Fibroblast of gingiva (primary cell): Measurements from ENCODE around the gene RBMS3.
"Not testable (repeated sequence)": the region's sequence is repeated elsewhere in the genome, so short reads cannot be mapped to it uniquely, and the experiment has no call there.

ENCODE experiments used
- DNase-seq: peaks from one replicate; pipeline ENCODE4 v3.0.0-alpha.2; 2011; ENCODE audit warnings: low read depth

Gene RBMS3

DNA sequence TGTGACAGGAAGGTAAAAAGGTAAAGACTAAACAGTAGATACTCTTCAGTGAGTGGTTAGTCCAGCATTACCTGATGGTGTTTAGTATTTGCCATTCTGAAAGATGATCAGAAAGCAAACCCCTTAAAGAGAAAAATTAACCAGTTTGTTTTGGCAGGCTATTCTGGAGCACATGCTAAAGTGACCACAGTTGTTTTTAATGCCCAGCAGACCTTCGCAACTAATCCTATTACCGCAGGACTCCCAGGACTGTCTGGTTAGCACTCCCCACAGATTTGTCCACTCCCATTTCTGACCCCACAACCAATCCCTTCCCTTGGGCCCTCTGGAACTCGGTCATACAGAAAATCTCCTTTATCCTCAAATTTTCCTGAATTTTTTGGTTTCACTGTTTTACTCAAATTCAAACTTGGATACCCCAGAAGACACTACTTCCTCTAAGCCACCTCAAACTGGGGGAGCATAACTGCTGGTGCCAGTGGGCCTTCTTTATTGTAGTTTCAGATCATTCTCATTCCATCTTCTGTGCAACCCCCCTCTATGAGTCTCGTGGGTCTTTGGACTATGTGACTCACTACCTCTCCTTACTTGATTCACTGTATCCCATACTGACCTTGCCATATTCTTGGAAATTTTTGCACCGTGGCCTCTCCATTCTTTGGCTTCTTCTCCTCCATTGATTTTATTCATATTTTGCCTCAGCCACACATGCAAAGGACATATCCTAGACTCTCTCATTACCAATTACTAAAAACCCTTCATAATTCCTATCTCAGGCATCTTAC is 104.4 kb downstream of the RBMS3 start:
- DNase-seq = peak; percentile 45

DNA sequence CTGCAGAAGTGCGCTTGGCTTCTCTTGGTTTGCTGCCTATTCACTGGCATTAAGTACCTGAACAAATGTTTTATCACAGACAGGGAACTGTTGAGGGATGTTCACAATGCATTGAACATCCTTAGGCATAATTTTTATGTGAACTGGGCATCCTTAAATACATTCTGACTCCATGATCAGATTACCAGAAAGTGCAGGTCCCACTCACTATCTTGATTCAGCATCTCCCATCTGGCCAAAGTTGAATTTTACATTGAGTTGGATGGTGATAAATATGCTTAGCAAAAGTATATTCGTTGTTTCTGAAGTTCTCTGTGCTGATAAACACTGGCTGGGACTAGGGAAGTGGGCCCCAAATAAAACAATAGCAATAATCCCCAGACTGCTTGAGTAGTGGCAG is 108.5 kb downstream of the RBMS3 start:
- no peak for DNase-seq

DNA sequence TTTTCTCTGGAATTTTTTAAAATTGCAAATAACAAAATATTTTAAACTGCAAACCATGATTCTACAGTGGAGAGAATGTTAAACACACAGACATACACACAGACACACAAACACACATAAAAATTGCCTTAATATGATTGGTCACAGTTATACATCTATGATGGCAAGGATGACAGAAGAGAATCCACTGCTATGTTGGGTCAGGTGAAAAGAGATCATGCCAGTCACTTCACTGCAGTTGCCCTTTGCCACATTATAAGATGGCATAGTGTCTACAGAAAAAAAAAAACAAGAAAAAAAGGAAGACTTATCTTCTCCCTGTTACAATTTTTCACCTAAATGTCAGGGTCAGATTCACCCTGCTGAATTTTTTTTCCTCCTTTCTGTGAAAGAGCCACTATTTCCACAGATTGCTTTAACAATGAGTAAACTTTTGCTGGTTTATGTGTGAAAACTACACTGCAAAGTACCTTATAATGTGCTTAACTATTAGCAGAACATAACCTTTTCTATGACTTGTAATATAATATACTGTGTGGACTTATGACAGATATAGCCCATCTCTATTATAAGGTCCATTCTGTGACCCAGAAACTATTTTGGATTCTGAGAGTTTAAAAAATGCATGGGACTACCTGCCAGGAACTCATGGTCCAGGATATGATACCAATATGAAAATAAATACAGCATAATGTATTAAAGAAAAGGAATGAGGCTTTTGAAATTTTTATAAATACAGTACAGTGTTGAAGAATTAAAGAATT is 111.9 kb downstream of the RBMS3 start:
- DNase-seq = no peak

DNA sequence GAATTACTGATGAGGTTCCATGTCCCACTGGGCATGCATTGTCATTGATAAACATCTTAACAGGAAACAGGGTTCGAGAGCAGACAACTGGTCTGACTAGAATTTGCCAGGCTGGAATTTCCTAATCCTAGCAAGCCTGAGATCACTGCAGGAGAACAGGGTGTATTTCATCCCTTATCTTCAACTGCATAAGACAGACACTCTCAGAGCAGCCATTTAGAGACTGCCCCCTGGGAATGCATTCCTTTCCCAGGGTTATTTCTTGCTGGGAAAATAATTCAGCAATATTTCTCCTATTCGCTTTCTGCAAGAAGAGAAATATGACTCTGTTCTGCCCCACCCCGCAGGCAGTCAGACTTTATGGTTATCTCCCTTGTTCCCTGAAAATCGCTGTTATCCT is 113.1 kb downstream of the RBMS3 start:
- DNase-seq = not testable (repeated sequence)

DNA sequence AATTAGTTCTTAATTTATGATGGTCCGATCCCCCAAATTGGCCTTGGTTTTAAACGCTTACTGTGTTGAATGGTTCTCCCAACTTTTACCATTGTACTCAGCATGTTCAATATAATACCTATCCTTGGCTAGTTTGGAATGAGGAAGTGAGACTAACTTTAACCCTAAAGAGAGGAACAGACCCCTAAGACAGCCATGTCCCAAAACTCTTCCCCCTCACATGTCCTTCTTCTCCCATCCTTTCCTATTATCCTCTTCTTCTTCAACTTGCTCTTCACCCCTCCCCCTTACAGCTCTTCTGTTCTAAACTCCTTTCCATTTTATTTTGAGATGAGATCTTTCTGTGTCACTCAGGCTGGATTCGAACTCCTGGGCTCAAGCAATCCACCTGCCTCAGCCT is 116.5 kb downstream of the RBMS3 start:
- no peak for DNase-seq

DNA sequence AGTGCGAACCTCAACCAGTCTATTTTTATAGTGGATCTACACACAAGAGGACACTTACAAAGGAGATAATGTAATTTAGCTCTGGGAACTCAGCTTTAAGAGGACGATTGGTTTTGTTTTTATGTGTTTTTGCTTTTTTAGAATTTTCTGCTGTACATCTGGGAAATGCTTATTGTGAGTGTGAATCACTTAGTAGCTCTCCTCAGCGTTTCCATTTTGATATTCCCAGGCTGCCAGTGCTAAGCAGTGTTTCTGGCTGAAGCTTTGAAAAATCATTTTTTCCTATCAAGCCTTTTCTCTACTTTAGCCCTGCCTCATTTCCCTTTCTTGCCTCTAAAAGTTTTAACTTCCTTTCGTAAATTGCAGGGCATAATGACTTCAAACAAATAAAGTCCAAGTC is 117.9 kb downstream of the RBMS3 start:
- no peak for DNase-seq

DNA sequence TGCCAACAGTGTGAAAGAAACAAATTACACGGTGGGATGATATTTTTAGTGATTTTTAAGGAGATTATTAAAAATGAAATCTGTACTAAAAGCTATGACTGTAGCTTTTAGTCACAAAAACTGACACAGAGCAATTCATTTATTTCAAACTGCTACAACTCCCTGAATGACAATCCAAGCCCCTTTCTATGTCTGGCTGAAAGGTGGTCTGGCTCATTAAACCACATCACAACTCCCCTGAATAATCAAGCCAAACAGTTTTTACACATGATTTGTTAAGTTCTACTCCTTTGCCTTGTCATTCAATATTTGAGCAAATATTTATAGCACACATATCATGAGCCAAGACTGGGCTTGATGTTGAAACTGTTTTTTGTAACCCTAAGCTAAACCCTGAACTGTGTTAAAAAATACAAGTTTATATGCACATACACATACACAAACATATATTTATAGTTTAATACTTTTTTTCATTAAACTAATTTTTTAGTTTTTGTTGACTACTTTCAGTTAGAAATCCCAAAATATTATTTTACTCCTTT is 125.5 kb downstream of the RBMS3 start:
- DNase-seq = peak; percentile 20

DNA sequence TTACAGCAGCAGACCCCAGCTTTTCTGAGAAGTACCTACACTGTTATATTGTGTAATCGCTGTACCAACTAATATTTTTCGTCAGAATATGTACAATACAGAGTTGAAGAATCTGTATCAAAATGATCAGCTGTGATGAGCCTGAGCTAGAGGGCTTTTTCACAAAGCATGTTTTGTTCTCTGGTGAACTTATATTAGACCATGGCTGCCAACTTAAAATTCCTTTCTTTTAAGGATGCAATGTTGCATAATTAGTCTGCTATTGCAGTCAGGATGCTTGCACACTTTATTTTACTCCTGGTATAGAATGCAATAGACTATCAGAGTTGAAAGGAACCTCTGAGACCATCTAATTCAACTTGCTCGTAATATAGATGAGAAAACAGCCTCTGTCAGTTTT is 127.8 kb downstream of the RBMS3 start:
- no peak for DNase-seq

DNA sequence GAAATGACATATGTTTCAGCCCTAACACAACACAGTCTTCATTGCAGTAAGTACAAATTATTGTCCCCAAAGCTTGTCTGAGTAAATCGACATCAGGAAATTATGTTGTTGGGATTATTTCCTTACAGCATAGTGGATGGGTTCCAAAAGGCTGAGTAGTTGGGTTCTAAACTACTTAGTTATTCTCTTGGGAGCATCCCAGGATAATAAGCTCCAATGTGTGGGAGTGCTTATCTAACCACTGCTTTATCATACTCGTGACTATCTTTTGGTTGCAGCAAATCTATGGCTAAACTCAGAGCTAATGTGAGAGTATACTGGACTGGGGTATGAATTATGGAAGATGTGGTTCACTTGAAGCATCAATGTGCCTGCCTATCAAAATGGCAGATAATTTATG is 128.5 kb downstream of the RBMS3 start:
- DNase-seq = no peak

DNA sequence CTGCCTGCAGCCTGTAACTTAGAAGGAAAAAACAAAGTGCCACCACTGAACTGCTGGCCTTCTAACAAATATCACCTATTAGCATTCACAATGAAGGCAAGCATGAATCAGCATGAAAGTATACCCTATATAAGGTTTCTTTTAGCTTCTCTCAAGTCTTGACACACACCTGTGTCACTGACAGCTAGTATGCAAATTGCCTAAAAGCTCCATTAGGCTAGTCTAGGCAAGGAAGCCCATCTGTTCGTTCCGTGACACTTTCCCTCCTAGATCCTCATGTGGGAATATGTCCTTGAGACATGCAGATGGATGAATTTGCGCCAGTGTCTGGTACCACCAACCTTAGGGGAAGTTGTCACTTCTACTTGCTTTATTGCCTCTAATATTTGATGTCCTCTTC is 129.3 kb downstream of the RBMS3 start:
- no peak for DNase-seq

DNA sequence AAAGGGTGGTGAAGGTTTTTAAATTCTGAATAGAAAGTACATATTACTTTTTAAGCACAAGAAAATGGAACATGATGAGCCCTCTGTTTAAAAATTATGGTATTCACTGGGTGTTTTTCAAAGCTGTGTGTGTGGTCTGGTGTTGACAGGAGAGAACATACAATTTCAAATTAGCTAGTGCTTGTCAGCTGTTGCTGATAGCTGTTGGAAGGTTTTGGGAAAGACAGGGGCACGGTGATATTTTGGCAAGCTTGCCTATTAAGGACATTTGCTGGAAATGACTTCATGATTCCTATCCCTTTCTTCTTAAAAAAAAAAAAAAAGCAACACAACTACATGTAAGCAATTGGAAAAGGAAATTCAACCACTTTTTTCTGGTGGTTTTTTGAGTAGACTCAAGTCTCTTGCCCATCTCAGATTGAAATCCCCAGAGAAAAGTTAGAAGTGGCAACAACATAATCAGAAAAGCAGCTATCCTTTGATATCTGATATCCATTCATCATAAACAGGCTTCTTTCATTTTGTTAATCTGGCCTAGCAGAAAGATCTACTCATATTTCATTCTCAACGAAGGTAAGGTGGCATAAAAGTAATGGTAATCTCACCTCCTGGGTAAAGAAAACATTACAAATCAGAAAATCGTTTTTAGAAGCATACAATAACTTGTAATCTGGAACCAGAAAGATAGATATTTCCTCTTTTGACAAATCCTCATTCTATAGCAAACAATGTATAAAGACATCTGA is 130.0 kb downstream of the RBMS3 start:
- DNase-seq = no peak

DNA sequence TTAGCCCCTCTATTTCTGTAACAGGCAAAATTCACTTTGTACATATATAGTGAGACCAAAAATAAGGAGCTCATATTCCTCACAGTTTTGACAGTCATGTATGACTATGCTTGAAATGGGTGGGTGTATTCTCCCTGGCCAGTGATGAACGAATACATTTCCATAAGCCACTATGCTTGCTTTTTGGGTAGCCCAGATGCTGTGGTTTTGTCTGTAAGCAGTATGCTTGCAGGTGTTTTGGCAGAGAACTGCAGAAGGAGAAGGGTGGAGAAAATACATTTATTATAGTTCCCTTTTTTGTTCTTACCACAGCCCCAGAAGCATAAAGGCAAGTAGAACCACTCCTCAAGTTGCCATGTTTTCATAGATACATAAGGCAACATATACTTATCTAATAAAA is 131.2 kb downstream of the RBMS3 start:
- no peak for DNase-seq

DNA sequence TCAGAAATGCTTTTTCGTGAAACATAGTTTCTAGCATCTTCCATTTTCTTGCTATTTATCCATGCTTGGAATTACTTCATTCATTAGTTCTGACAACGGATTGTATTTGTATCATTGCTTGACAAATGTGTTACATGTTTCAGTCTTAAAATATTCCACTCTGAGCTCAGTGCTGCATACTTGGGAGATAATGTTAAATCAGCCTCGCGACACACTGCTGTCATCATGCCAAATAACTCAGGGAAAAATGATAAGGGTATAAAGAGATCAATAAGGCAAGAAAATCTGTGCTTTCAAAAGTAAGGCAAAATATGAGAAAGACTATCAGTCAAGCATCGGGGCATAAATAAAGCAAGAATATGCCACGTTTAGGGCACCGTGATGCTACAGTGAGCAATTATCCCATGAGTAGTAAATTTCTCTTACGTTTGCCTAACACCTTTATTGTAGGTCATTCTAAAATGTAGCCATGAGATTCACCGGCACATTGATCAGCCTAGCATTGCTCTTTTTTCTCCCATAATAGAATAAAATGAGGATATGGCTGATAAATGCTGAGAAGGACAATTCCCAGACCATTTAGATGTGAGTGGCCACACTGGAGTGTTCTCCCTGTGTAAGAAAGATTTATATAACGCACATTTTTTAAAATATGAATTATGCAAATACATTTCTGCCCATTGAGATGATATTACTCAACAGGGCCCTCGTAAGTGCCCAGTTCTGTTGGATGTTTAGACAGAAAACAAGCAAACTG is 133.8 kb downstream of the RBMS3 start:
- DNase-seq = no peak

DNA sequence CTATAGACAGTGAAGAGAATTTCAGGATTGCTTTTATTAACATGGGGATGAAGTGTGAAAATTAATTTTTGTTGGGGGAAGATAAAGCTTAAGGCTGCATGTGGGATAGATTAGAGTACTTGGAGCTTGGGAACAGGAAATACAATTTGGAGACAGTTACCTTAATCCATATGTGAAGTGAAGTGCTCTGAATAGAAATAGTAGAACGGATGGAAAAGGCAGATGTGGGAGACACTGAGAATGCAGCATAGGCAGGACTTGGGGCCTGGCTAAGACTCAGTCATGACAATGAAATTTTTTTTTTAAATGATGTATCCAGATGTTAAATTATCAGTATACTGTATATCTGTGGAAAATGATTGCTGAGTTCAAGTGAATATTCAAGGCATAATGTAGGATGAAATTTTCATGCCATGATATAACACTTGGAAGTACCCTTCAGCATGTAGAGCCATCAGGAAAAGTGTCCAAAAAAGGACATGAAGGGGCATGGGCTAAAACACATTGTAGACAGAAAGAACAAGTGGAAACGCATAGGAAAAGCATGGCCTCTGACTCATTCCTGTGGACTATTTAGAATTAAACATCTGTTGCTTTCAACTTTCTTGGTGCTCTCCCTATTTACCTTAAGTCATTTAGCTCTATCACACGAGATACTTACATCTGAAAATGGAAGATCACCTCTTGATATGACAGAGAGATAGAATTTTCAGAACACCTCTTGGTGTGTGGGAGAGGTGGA is 134.8 kb downstream of the RBMS3 start:
- DNase-seq = no peak

DNA sequence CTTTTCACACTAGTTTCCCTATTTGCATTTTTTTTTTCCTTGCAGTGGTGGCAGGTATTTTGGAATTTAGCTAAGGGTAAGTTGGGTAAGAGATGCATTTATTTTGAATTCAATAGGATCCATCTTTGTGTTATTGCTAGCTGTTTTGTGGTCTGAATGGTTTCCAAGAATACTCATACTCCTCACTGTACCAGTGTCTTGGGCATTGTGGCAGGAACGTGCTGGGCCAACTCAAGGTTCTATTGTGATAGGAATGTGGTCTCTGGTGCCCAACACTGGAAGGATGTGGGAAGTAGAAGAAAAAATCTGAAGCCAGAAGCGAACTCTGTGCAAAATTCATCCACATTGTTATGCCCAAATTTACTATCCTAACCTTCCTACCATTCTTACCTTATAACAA is 135.6 kb downstream of the RBMS3 start:
- DNase-seq = no peak

DNA sequence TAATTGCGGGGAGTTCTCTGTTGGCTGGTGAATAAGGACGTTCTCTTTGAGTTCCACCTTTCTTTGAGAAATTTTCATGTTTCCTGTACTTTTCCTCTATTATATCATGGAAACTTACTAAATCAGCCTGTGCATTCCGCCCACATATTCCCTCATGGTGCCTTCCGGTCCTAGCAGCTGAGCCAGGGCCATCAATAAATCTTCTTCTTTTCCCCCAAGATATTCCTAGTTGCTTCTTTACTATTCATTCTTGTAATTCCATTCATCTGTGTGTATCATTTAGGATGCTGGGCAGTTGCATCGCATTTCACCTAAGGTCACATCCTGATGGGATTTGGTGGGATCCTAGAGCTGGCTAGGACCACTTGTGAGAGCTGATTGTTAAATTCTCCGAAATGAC is 139.2 kb downstream of the RBMS3 start:
- no peak for DNase-seq

DNA sequence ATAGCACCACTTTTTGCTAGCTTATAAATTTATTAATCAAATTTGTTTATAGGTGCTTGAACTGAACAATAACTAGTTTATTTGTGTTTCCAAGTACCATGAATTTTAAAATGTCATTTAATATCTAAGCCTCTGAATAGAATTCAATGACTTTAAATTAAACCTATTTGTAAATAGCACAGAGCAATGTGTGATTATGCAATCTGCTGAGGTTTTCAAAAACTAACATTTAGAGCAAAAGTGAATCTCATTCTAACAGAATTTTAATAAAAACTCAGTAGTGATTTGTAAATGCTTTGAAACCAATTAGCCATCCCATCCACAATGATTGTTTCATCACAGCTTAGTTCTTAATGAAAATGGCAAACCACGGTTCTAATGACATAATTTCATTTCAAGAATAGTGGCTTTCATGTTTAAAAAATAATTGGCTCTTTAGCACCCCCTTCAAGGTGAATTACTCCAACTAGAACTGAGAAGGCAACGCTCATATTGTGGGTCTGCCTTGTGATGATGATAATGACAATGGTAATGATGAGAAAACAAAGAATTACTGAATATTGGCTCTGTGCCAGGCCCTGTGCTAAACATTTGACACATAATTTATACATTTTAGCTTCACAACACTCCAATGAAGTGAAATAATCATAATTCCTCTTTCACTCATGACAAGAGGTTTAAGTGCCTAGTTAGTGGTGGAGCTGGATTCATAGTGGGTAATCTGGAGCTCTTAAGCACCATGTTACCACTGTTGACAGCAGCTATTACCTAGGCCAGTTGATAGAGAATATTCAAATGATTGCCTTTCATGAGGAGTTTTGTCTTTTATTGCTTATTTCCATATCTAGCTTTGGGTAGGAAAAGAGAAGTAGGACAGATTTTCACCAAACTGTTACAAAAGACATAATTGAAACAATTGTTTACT is 145.7 kb downstream of the RBMS3 start:
- peak; percentile 34 for DNase-seq

DNA sequence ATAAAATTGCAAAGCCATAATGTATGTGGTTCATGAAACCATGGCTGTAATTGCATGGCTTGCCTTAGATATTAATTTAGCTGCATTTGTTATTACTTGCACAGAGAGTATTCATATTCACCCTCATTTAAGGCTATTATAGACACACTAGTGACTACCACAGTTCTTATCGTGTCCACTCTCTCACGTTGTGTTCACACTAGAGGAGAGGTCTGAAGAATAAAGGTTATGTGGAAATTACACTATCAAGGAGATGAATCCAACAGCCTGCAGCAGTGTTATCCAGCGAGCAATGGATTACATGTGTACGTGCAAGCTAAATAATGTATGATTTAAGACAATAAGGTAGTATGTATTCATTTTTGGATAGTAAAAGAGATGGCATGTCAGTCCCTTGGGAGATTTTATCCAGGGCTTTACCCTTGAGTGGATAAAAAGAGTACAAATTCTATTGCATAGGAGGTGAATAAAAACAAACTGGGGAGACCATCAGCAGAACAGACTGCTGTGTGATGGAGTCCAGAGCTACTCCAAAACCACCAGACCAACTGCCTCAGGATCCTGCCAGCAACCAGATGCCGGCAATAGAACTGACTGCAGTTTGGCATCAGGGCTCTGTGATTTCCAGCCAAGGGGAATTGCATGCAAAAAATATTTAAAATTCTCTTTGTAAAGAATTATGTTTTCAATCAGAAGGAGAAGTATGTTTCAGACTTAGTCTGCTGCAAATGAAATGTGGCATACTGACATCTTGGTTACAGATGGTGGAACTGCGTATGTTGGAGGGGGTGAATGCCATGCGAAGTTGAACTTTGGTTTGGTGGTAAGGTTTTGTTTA is 146.6 kb downstream of the RBMS3 start:
- peak; percentile 97 for DNase-seq

DNA sequence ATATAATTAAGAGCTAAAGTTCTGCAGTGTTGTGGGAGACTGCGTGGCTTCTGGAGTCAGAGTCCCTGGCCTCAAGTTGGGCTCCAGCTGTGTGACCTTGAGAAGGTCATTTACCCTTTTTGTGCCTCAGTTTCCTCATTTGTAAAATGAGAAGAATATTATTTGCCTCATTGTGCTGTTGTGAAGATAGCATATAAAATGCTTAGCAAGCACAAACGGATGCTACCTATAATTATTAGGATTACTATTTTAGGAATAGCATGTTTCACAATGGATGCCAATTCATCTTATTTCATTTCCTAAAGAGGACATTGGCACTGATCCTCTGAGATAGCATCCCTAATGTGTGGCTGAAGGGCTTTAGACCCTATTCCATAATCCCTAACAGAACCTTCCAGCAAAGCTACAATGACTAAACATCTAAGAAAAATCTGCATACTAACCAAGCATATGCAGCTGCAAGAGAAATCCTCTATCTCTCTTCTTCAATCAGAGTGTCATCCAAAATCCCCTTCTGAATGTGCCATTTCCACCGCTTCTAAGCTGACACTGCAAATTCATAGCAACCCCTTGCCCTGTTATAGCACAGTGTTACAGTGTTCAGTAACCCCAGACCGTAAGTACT is 148.3 kb downstream of the RBMS3 start:
- no peak for DNase-seq
